Body of pancreas (tissue), 4 donors: ENCODE data around the gene NLGN3.

Experiments
- CTCF ChIP-seq, 7 experiments: fragments of 450-650 bp in 4 of 7; fragments of 200-600 bp in 3 of 7; sonication (generic) in 3 of 7; IDR thresholded peaks; one replicate each; pipeline ENCODE4 v1.5.1; 2016 to 2019; ENCODE audit warnings: antibody characterized with exemption in 7 of 7
- POLR2A ChIP-seq, 3 donors: fragments of 450-650 bp; IDR thresholded peaks; one replicate each; pipeline ENCODE4 v1.6.1; 2016; ENCODE audit warnings: antibody characterized with exemption in 3 of 3, mild to moderate bottlenecking in 2 of 3

- TF ChIP-seq POLR2A (IDR thresholded peaks at IDR 0.05): no peak
- no peak for TF ChIP-seq CTCF (IDR thresholded peaks at IDR 0.05)
These were observed 41.3 kb upstream of the NLGN3 start for GRCh38 chrX:71103110-71103983.
